HG03045 (cell line): ENCODE results near the gene AKR1C1.
"Not testable (repeated sequence)": the region's sequence is repeated elsewhere in the genome, so short reads cannot be mapped to it uniquely, and the experiment has no call there.

Source experiments
- ATAC-seq: cut with Tn5 transposase; IDR thresholded peaks from one replicate; pipeline ENCODE4 v1.9.1; 2021; ENCODE audit warnings: mild to moderate bottlenecking, moderate library complexity; ENCODE audit not compliant: unreplicated experiment

AKR1C1 gene

GRCh38 chr10:4947039-4947634 is 16.1 kb upstream of the AKR1C1 start:
- no peak for ATAC-seq

GRCh38 chr10:4947635-4948596 is 15.3 kb upstream of the AKR1C1 start:
- ATAC-seq: no peak

DNA sequence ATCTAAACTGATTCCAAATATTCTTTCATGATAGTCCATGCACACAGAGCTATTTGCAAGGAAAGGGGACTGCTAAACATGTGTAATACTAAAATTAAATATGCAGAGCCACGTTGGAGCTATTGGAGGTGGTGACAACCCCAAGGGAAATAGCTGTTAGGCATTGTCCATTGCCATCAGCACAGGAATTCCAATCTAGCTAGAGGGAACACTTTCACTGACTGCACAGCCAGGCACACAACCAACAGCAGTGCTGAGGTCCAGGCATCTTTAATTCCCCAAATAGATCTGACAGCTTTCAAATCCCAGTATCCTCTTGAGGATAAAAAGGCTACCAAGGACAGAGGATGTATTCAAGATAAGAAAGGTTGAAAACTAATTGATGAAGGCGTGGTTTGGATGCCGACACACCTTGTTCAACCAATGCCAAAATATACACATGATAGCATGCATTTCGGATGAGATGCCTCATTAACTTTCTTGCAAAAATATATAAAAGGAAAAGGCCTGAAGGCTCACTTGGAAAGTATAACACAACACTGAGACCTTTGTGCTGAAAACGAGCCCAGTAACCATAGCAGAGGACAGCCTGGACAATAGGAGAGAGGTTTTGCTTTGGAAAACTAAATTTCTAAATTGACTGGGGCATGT is 11.6 kb upstream of the AKR1C1 start:
- not testable (repeated sequence) for ATAC-seq

DNA sequence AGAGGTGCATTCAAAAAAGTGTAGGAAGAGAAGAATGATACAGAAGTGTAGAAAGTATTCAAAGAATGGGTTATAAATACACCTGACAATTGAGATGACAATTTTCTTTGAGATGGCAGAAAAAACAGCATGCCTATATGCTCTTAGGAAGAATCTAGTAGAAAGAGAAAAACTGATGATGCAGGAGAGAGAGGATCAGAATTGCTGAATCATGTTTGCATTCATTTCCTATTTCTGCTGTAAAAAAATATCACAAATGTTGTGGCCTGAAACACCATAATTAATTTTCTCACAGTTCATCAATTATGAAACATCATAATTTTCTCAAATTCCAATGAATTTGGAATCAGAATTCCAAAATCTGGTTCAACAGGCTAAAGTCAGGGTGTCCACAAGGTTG is 9.8 kb upstream of the AKR1C1 start:
- no peak for ATAC-seq

- not testable (repeated sequence) for ATAC-seq
Observed at GRCh38 chr10:4956088-4956487, 7.1 kb upstream of the AKR1C1 start.

DNA sequence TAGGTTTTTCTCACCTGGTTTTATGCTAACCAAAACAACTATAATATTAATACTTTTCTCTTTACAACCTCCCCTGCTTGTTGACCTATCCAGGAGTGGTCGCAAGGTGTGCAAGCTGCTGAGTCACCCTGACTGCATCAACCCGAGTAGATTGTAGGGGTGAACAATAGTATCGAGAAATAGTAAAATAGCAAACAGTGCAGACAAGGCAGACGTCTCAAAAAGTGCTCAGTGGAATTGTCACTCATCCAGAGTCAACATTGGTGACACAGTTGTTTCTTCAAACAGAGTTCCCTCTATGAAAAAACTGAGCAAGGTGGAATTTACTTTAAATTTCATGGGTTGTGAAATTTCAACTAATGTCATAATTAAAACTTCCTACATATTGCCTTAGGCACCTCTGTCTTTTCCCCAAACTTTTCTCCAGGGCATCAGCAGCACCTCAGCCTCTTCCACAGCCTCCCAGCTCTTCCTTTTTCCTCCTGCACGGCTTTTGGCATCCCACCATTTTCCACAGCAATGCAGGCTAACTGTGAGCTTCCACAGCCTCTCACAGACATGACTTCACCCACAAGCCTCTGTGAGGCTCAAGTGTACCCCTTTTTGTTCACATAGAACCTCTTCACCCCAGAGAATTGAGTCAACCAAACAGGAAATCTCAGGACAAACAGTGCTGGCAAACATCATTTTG is 6.1 kb upstream of the AKR1C1 start:
- not testable (repeated sequence) for ATAC-seq

GRCh38 chr10:4961558-4961957 is 1.7 kb upstream of the AKR1C1 start:
- ATAC-seq: not testable (repeated sequence)

GRCh38 chr10:4962308-4962707 is 907 bp upstream of the AKR1C1 start:
- ATAC-seq: not testable (repeated sequence)

DNA sequence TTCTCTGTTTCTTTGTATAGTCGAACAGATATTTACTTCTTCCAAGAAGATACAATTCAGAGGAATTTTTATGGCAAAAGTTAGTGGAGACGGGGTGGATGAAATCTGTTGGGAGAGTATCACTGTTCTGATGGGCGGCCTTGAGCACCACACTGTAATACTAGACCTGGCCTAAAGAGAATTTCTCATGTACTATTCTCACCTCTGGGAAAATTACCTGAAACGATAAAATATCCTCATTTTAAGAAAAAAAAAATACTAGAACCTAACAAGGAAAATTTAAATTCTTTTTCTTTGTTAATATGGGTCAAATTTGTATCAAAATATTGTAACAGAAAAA is 570 bp downstream of the AKR1C1 start:
- ATAC-seq: not testable (repeated sequence)

- ATAC-seq: not testable (repeated sequence)
Observed at GRCh38 chr10:4965763-4966162, 2.5 kb downstream of the AKR1C1 start.

- ATAC-seq: not testable (repeated sequence)
Observed at GRCh38 chr10:4967189-4967588, 4.0 kb downstream of the AKR1C1 start.

DNA sequence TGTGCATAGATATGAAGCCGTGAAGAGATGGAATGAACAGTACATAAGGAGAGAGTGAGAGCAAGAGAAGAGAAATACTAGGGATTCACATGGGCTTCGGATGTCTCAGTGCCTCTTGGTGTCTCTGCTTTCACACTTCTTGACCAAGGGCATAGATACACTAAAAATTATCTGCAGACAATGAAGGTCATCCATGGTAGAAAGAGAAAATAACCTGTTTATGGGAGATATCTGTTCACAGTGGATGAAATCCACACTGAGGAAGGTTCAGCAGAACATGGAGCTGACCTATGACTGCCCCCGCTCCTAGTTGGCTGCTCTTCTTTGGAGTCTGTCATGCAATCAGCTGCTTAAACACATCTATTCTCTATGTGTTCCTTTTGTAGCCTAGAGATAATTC is 6.1 kb downstream of the AKR1C1 start:
- ATAC-seq: not testable (repeated sequence)

GRCh38 chr10:4970362-4970761 is 7.1 kb downstream of the AKR1C1 start:
- ATAC-seq: not testable (repeated sequence)

DNA sequence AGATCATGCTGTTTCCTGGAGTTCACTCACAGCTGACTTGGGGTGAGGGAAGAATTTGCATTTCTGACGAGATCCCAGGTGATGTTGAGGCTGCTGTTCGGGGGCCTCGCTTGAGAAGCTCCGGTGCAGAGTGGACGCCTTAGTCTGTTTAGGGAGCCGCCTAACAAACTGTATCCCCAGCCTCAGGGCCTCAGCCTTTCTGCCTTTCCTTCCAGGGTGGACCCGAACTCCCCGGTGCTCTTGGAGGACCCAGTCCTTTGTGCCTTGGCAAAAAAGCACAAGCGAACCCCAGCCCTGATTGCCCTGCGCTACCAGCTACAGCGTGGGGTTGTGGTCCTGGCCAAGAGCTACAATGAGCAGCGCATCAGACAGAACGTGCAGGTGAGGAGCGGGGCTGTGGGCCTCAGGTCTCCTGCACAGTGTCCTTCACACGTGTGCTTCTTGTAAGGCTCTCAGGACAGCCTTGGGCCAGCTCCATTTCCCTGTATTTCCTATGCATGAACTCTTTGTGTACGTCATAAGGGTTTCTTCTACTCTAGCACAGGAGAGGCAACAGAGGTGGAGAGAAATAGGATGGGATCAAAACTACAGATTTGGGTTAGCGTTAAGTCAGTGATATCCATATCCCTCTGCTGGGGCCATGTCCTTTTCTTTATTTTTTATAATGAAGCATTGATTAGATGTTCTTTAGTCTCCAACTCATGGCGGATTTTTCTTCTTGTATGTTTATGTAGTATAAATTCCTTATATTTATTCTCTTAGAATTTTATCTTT is 9.3 kb downstream of the AKR1C1 start:
- not testable (repeated sequence) for ATAC-seq

DNA sequence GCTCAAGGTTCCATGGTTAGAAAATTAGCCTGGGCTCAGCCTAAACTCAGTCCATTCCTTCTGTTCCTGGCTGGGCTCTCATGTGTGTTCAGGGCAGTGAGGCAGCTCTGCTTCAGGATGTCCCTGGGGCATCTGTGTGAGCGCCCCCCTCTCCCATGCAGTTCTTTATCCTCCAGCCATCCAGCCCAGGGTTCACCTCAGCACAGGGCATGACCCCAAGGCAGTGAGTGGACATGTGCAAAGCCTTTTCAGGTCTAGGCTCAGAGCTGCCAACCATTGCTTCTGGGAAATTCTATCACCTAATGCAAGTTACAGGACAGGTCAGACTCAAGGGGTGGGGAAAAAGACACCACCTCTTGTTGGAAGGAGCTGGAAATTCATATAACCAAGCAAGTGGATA is 10.1 kb downstream of the AKR1C1 start:
- ATAC-seq: not testable (repeated sequence)

DNA sequence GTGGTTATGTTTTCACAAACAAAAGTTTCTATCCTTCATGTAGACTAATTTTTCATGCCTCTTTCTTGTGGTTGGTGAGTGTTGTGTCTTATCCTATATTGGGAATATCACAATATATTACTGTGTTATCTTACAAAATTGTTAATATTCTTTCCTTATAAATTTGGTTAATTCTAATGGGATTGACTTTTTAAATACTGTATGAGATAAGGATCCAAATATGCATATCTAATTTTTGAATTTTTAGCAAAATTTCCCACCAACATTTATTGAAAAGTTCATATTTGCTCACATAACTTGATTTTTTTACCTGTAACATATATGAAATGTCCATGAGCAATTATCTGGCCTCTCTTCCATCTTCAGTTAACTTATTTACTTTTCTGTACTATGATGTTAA is 11.2 kb downstream of the AKR1C1 start:
- not testable (repeated sequence) for ATAC-seq

DNA sequence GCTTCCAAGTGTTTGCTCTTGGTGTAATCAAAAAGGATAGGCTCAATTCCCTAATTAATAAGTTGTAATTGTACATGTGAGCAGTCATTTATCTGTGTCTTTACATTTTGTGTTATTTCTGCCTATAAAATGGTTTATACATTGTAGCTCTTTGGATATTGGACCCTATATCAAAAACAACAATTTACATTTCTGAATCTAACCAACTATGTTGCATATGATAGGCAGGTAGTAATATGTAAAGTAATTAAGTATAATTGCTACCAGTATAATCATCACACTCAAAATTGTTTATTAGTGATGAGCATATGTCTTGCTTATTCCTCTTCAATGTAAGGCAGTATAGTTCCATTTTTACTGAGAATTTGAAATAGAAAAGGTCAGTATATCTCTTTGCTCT is 13.8 kb downstream of the AKR1C1 start:
- ATAC-seq: no peak

- ATAC-seq: no peak
Observed at GRCh38 chr10:4978870-4979269, 15.7 kb downstream of the AKR1C1 start.

DNA sequence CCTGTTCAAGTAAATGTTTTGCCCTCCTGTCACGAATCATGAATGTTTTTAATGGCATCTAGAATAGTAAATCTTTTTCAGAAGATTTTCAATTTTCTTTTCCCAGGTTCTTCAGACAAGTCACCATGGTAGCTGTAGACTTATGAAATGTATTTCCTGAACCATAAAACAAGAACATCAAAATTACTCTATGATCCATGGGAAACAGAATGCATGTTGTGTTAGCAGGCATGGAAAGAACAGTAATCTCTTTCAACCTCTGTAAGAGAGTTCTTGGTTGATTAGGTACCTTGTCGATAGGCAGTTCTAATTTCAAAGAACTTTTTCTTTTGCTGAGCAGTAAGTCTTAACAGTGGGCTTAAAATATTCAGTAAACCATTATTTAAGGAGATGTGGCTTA is 17.6 kb downstream of the AKR1C1 start:
- no peak for ATAC-seq

- ATAC-seq: no peak
Observed at GRCh38 chr10:4981722-4982471, 18.7 kb downstream of the AKR1C1 start.
